HUES64 (cell line): ENCODE data around the gene ALDOC.
A peak's percentile ranks its signal among the peaks of the same experiment; 100 is the strongest.

Experiments
- H3K27ac ChIP-seq: 2 replicates; pipeline ENCODE4 v1.7.0; 2013; ENCODE audit warnings: low read depth, low read length, inconsistent platforms
- H3K27me3 ChIP-seq: 2 replicates; pipeline ENCODE4 v1.6.1; 2013; ENCODE audit warnings: mild to moderate bottlenecking, low read length; ENCODE audit not compliant: insufficient read depth
- H3K36me3 ChIP-seq: 2 replicates; pipeline ENCODE4 v1.6.1; 2013; ENCODE audit warnings: mild to moderate bottlenecking, low read length; ENCODE audit not compliant: insufficient read depth
- H3K4me1 ChIP-seq: 2 replicates; pipeline ENCODE4 v1.6.1; 2013; ENCODE audit warnings: mild to moderate bottlenecking, low read length, moderate library complexity; ENCODE audit not compliant: insufficient read depth
- H3K4me3 ChIP-seq: 2 replicates; pipeline ENCODE4 v1.5.1; 2013; ENCODE audit warnings: mild to moderate bottlenecking, low read length, moderate library complexity
- H3K9ac ChIP-seq: 2 replicates; pipeline ENCODE4 v1.6.1; 2013; ENCODE audit warnings: mild to moderate bottlenecking, low read depth, low read length
- H3K9me3 ChIP-seq: 2 replicates; pipeline ENCODE4 v1.6.1; 2013; ENCODE audit warnings: low read depth, low read length; ENCODE audit not compliant: insufficient read depth
- WGBS: fragments of 150-250, 120-280 bp; methylation state at CpG from one replicate; pipeline ENCODE4 v1.1.7; 2013; ENCODE audit warnings: missing lambda C conversion rate; 5-methylcytosine and 5-hydroxymethylcytosine counted together

Gene ALDOC

DNA sequence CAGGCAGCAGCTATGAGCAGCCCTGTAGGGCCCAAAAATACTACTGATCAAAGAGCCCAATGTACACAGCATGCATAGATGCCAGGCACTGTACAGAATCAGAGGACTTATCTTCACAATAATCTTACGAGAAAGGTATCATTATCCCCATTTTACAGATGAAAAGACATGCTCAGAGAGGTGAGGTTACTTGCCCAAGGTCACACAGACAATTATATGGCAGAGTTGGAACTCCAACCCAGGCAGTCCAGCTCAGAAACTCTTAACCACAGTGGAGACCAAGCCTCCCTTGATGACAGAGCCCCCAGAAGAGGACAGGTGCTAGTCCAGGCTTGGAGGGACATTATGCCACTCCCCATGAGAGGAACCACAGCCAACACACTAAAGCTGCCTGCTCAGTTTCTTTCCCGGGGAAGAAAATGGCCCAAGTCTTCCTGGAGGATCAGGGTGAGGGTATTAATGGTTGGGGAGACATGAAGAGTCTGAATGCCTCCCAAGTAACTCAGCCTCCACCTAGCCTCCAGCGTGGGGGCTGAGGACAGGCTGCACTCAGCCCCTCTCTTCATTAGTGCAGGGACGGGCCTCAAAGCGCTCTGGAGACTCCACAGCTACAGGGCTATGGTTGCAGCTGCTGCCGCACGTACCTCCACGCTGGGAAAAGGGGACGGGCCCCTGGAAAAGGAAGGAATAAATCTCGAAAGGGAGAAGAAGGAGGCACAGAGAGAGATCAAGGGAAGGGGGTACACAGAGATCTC lies 25.1 kb downstream of the ALDOC start:
- peak overlapping the region; percentile 70 for H3K9ac ChIP-seq
- H3K4me1 ChIP-seq, result peaks cover 6% of the 10 kb centered on the region; the same call in 1 of the 2 replicates
- WGBS, result 20% methylated on average over 10 of the region's 10 CpGs
- no peak overlapping the region for H3K27ac ChIP-seq
- no peaks in the 10 kb centered on the region for H3K27me3 ChIP-seq
- peak overlapping the region; percentile 85 for H3K4me3 ChIP-seq
- H3K36me3 ChIP-seq, result peaks cover 43% of the 10 kb centered on the region
- no peaks in the 10 kb centered on the region for H3K9me3 ChIP-seq

DNA sequence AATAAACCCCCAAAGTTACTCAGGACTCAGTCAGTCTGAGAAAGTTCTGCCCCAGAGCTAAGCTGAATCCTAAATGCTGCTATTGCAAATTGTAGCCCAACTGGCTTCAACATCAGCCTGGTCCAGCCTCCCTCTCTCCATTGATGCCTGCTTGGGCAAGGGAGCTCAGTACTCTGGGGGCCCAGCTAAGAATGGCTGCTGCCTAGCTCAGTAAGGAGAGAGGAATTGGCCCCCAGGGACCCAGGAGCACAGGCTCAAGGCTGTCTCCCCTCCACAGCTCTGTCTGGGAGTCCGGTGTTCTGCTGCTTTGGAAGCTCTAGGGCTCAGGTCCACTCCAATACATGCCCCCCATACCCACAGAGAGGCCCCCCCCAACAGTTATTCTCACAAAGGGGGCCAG lies 25.8 kb downstream of the ALDOC start:
- H3K27ac ChIP-seq, result no peak overlapping the region
- H3K4me1 ChIP-seq, result peaks cover 6% of the 10 kb centered on the region; the same call in 1 of the 2 replicates
- H3K36me3 ChIP-seq, result peaks cover 36% of the 10 kb centered on the region
- H3K27me3 ChIP-seq, result no peaks in the 10 kb centered on the region
- H3K9ac ChIP-seq, result no peak overlapping the region
- no peak overlapping the region for H3K4me3 ChIP-seq
- H3K9me3 ChIP-seq, result no peaks in the 10 kb centered on the region
- WGBS, result 90% methylated on average over 1 of the region's 1 CpG

DNA sequence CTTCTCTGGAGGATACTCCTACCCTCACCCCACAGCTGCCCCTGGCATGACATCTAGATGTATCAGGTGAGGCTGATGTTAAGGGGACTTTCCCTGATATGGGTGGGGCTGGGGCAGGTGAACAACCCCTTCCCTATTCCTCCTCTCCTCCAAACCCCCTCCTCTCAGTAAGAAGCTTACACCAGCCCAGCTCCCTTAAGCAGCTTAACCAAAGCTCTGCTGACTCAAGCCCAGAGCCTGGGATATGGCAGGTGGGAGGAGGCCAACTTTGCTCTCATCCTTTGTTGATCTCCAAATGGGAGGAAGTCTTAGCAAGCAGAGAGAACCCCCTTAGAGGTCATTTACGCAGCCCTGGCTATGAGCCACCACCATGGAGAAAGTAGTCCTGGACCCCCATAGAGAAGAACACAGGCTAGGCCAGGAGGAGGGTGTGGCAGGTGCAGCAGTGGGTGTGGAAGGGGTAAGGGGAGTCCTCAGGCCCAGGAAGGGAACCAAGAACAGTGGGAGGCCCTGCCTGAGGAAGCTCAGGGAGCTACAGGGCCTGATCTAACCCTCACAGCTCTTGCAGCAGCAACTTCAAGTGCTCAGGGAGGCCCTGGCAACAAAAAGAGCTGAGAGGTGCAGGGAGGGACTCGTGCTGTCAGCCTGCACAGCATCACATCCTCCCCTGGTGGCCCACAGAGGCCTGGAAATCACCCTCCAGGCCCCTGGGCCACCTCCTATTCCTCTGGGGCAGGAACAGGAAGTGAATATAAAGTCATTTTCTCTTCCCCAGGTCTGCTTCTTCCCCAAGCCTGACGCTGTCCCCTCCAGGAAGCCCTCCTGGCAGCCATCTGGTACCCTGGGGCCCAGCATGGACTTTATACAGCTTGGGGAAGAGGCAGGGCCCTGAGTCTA lies 27.2 kb downstream of the ALDOC start:
- no peak overlapping the region for H3K4me3 ChIP-seq
- no peak overlapping the region for H3K9ac ChIP-seq
- H3K27ac ChIP-seq, result no peak overlapping the region
- H3K27me3 ChIP-seq, result no peaks in the 10 kb centered on the region
- no peaks in the 10 kb centered on the region for H3K9me3 ChIP-seq
- H3K4me1 ChIP-seq, result peaks cover 8% of the 10 kb centered on the region; the same call in 1 of the 2 replicates
- 68% methylated on average over 3 of the region's 3 CpGs for WGBS
- H3K36me3 ChIP-seq, result peaks cover 24% of the 10 kb centered on the region

DNA sequence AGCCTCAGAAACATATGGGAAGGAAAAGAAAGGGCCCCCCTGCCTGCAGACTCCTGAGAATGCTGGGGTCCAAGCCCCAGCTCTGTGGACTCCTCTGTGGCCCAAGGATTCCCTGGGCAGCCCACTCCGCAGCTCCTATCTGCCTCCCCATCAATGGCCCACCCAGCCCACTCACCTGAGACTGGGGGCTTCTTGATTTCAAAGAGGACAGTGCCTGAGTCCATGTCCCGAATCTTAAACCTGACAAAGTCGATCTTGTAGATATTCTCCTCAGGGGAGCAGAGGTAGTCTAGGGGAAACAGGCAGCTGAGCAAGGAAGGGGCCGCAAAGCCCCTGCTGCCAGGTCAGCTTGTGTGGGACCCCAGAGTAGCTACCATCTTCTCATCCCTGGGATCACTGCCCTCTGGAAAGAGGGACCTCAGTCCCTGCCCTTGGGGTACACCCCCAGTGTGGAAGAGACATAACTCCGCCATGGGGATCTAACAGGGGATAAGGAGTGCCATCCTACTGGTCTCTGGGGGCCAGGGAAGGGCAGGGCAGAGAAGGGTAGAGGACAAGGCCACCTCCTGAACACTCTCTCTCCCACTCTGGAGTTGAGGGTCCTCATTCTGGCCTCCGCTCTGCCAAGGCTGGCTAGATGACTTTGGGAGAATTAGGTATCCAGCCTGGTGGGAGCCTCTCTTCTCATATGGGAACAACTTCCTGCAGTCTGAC lies 28.1 kb downstream of the ALDOC start:
- 91% methylated on average over 6 of the region's 6 CpGs for WGBS
- no peaks in the 10 kb centered on the region for H3K9me3 ChIP-seq
- H3K27me3 ChIP-seq, result no peaks in the 10 kb centered on the region
- no peak overlapping the region for H3K9ac ChIP-seq
- peaks cover 15% of the 10 kb centered on the region for H3K36me3 ChIP-seq
- no peak overlapping the region for H3K4me3 ChIP-seq
- H3K4me1 ChIP-seq, result peaks cover 16% of the 10 kb centered on the region
- no peak overlapping the region for H3K27ac ChIP-seq

DNA sequence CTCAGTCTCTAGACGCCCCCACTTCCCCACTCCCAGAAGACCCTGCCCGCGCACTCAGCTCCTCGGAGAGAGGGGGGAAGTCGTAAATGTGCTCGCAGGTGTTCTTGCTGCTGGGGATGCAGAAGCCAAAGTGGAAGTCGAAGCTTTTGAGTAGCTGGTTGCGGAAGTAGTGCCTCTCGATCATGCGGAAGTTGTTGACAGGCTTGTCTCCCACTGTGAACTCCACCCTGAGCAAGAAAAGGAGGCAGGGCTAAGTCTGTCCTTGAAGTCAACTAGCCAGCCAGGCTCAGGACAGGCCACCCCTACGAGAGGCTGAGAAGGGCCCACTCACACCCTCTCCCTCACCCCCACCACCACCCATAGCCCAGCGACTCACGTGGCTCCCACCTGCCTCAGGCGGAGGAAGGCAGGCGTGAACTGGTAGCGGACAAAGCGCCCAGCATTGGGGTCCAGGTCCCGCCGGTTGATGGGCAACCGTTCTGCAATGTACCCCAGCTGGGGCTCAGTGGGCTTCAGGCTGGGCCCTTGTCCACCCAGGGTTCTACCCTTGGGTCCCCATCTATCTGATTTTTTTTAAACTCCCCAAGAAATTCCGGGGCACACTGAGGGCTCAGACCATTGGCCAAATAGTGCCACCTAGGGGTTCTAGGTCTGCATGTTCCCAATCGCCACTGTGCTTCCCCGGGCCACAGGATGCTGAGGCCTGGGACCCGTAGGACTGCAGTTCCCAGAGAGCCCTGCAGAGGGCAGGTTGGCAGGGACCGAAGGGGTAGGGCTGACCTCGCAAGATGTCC lies 28.9 kb downstream of the ALDOC start:
- WGBS, result 68% methylated on average over 26 of the region's 26 CpGs
- peaks cover 12% of the 10 kb centered on the region for H3K36me3 ChIP-seq
- no peak overlapping the region for H3K9ac ChIP-seq
- H3K4me3 ChIP-seq, result no peak overlapping the region
- peaks cover 12% of the 10 kb centered on the region for H3K4me1 ChIP-seq
- H3K9me3 ChIP-seq, result no peaks in the 10 kb centered on the region
- no peak overlapping the region for H3K27ac ChIP-seq
- no peaks in the 10 kb centered on the region for H3K27me3 ChIP-seq

DNA sequence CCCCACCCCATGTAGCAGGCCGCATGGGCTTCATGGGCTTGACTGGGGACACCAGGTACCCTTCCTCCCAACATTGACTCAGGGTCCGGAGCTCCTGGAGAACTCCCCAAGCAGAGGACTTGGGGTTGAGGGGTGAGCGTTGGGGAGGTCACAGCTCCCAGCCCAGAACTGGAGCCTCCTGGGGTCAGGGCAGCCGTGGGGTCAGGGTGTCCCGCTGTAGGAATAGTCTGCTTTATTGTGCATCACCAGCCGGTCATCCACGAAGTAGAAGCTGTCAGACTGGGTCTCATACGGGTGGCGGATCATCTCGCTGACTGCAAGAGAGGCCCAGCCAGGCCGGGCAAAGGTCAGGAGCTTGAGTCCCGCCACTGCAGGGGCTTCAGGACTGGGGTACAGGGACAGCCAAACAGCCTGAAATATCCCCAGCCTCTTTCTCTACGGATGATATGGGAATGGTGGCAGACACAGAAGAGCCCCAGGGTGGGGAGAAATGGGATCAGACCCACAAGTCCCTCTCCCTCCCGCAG lies 29.5 kb downstream of the ALDOC start:
- Histone ChIP-seq H3K9ac (no peak overlapping the region), H3K4me3 (no peak overlapping the region), H3K27ac (no peak overlapping the region), H3K4me1 (peaks cover 10% of the 10 kb centered on the region), H3K27me3 (no peaks in the 10 kb centered on the region), H3K9me3 (no peaks in the 10 kb centered on the region), H3K36me3 (peaks cover 12% of the 10 kb centered on the region)
- WGBS, result 95% methylated on average over 13 of the region's 14 CpGs

DNA sequence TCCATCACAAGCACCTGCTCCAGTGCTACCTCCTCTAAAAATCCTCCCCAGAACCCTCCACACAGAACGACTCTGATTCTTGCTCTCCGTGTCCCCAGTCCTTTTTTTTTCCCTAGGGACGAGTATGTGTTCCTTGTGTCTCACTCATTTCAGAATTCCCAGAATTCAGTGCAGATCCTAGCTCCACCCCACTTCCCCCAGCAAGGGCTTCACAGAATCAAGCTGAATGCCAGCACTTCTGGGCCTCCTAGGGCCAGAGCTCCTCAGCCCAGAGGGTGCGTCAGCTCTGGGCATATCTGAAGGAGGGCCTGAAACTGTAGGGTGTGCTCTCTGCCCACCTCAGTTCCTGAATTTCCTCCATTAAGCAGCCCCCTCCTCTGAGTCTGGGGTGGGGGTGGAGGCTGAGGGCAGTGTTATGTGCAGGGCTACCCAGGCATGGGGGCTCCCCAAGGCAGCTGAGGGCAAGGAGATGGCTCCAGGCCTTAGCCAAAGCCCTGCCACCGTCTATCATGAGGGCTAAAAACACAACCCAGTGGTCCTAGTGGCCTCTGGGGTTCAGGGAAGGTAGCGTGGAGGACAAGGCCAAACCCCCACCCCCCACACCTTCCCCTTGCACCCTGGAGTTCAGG lies 30.8 kb downstream of the ALDOC start:
- 81% methylated on average over 6 of the region's 6 CpGs for WGBS
- H3K27ac ChIP-seq, result no peak overlapping the region
- no peaks in the 10 kb centered on the region for H3K27me3 ChIP-seq
- no peak overlapping the region for H3K4me3 ChIP-seq
- peaks cover 10% of the 10 kb centered on the region for H3K4me1 ChIP-seq
- no peak overlapping the region for H3K9ac ChIP-seq
- peaks cover 12% of the 10 kb centered on the region for H3K36me3 ChIP-seq
- H3K9me3 ChIP-seq, result no peaks in the 10 kb centered on the region

DNA sequence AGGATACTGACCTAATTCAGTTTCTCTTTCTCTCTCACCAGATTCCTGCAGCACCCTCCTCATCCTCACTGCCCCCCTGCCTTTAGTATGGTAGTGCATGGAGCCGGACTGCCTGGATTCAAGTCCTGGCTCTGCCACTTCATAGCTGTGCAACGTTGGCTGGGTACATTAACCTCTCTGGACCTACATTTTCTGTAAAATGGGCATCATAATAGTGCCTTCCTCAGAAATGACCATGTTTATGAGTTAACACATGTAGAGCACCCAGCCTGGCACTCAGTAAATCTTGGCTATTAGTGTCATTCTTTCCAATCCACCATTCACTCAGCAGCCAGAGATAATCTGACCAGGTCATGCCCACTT lies 31.6 kb downstream of the ALDOC start:
- Histone ChIP-seq H3K9ac (no peak overlapping the region), H3K9me3 (no peaks in the 10 kb centered on the region), H3K36me3 (peaks cover 12% of the 10 kb centered on the region), H3K4me1 (peaks cover 10% of the 10 kb centered on the region), H3K27me3 (no peaks in the 10 kb centered on the region), H3K4me3 (no peak overlapping the region), H3K27ac (no peak overlapping the region; the same call in 1 of the 2 replicates)
- WGBS, result 95% methylated on average over 2 of the region's 2 CpGs

DNA sequence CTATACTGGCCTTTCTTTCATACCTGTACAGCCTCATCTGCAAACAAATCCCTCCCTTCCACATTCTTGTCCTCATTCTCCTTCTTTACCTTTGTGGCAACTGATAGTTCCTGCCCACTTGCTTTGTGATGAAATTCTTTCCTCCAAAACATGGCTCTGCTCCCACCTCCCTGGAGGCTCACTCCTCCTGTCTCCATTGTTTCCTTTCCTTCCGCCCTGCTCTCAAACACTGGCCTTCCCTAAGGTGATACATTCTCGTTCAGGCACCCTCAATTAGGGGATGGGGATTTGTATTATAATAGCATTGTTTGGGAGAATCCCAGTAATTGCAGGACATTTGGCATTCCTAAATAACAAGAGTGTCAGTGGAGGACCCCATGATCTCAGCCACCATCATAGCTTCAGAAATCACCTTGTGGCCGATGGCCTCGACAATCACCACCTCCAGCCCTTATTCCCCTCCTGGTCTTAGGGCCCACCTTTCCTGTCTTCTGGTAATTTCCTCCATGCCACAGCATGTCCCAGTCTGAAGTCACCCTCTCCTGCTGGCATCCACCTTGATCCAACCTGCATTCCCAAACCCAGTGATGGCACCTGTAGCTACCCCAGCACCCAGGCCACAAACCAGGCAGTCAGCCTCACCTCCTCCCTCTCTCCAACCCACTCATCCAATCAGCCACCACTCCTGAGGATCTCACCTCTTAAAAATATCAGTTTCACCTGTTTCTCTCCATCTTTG lies 32.1 kb downstream of the ALDOC start:
- WGBS, result 72% methylated on average over 4 of the region's 4 CpGs
- H3K27ac ChIP-seq, result peak overlapping the region; percentile 28; the same call in 1 of the 2 replicates
- no peak overlapping the region for H3K9ac ChIP-seq
- H3K9me3 ChIP-seq, result no peaks in the 10 kb centered on the region
- H3K27me3 ChIP-seq, result no peaks in the 10 kb centered on the region
- peaks cover 10% of the 10 kb centered on the region for H3K4me1 ChIP-seq
- H3K4me3 ChIP-seq, result no peak overlapping the region
- H3K36me3 ChIP-seq, result peaks cover 12% of the 10 kb centered on the region
